NB4 (cell line): ENCODE results near the gene ZNF816.

ENCODE experiments used
- MAX ChIP-seq: IDR thresholded peaks from 2 replicates; pipeline ENCODE4 v1.6.1; 2011; ENCODE audit warnings: low read depth, low read length
- MYC ChIP-seq: IDR thresholded peaks from 2 replicates; pipeline ENCODE4 v1.6.1; 2011; ENCODE audit warnings: low read depth, low read length
- POLR2A ChIP-seq: IDR thresholded peaks from 2 replicates; pipeline ENCODE4 v1.6.1; 2011; ENCODE audit warnings: mild to moderate bottlenecking; ENCODE audit not compliant: insufficient read length; ENCODE audit errors: extremely low read depth
- TF ChIP-seq, protein P1 (sequence below): IDR thresholded peaks from one replicate; pipeline ENCODE4 v1.5.1; 2012; ENCODE audit warnings: low read depth, low read length

- TF ChIP-seq POLR2A (no peak), MYC (no peak), MAX (no peak)
- TF ChIP-seq, protein P1, sequence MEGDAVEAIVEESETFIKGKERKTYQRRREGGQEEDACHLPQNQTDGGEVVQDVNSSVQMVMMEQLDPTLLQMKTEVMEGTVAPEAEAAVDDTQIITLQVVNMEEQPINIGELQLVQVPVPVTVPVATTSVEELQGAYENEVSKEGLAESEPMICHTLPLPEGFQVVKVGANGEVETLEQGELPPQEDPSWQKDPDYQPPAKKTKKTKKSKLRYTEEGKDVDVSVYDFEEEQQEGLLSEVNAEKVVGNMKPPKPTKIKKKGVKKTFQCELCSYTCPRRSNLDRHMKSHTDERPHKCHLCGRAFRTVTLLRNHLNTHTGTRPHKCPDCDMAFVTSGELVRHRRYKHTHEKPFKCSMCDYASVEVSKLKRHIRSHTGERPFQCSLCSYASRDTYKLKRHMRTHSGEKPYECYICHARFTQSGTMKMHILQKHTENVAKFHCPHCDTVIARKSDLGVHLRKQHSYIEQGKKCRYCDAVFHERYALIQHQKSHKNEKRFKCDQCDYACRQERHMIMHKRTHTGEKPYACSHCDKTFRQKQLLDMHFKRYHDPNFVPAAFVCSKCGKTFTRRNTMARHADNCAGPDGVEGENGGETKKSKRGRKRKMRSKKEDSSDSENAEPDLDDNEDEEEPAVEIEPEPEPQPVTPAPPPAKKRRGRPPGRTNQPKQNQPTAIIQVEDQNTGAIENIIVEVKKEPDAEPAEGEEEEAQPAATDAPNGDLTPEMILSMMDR = no peak
Measured at GRCh38 chr19:52967772-52968171, 5.1 kb upstream of the ZNF816 start.
